Ishikawa (cell line): ENCODE results near the gene TKT.

Experiments
- CEBPB ChIP-seq: IDR thresholded peaks from 2 replicates; pipeline ENCODE4 v1.6.1; 2012
- CREB1 ChIP-seq: IDR thresholded peaks from 2 replicates; pipeline ENCODE4 v1.6.1; 2012; ENCODE audit warnings: low read depth
- EGR1 ChIP-seq: IDR thresholded peaks from 2 replicates; pipeline ENCODE4 v1.6.1; 2012
- EP300 ChIP-seq: IDR thresholded peaks from 2 replicates; pipeline ENCODE4 v1.6.1; 2012; ENCODE audit warnings: borderline replicate concordance
- FOXM1 ChIP-seq: IDR thresholded peaks from 2 replicates; pipeline ENCODE4 v1.6.1; 2012; ENCODE audit warnings: low read depth, borderline replicate concordance
- NFIC ChIP-seq: IDR thresholded peaks from 2 replicates; pipeline ENCODE4 v1.6.1; 2012
- RAD21 ChIP-seq: IDR thresholded peaks from 2 replicates; pipeline ENCODE4 v1.6.1; 2012; ENCODE audit warnings: low read depth
- TAF1 ChIP-seq: IDR thresholded peaks from 2 replicates; pipeline ENCODE4 v1.6.1; 2012; ENCODE audit warnings: low read depth, mild to moderate bottlenecking
- TCF12 ChIP-seq: IDR thresholded peaks from 2 replicates; pipeline ENCODE4 v1.6.1; 2012; ENCODE audit warnings: low read depth
- TEAD4 ChIP-seq: IDR thresholded peaks from 2 replicates; pipeline ENCODE4 v1.6.1; 2012
- USF1 ChIP-seq: IDR thresholded peaks from 2 replicates; pipeline ENCODE4 v1.6.1; 2012
- YY1 ChIP-seq: IDR thresholded peaks from 2 replicates; pipeline ENCODE4 v1.6.1; 2012; ENCODE audit warnings: low read depth
- ZBTB7A ChIP-seq: IDR thresholded peaks from 2 replicates; pipeline ENCODE4 v1.6.1; 2012; ENCODE audit warnings: low read depth
- TF ChIP-seq, protein P1 (sequence below): IDR thresholded peaks from 2 replicates; pipeline ENCODE4 v1.6.1; 2012; ENCODE audit warnings: low read depth, mild to moderate bottlenecking
- TF ChIP-seq, protein P2 (sequence below): IDR thresholded peaks from 2 replicates; pipeline ENCODE4 v1.6.1; 2012

TKT gene

GRCh38 chr3:53230041-53230621 is 25.7 kb downstream of the TKT start:
- no peak for TF ChIP-seq RAD21
- no peak for TF ChIP-seq CREB1
- no peak for TF ChIP-seq YY1
- TF ChIP-seq USF1, result no peak
- no peak for TF ChIP-seq CEBPB
- no peak for TF ChIP-seq EGR1
- TF ChIP-seq, protein P1, sequence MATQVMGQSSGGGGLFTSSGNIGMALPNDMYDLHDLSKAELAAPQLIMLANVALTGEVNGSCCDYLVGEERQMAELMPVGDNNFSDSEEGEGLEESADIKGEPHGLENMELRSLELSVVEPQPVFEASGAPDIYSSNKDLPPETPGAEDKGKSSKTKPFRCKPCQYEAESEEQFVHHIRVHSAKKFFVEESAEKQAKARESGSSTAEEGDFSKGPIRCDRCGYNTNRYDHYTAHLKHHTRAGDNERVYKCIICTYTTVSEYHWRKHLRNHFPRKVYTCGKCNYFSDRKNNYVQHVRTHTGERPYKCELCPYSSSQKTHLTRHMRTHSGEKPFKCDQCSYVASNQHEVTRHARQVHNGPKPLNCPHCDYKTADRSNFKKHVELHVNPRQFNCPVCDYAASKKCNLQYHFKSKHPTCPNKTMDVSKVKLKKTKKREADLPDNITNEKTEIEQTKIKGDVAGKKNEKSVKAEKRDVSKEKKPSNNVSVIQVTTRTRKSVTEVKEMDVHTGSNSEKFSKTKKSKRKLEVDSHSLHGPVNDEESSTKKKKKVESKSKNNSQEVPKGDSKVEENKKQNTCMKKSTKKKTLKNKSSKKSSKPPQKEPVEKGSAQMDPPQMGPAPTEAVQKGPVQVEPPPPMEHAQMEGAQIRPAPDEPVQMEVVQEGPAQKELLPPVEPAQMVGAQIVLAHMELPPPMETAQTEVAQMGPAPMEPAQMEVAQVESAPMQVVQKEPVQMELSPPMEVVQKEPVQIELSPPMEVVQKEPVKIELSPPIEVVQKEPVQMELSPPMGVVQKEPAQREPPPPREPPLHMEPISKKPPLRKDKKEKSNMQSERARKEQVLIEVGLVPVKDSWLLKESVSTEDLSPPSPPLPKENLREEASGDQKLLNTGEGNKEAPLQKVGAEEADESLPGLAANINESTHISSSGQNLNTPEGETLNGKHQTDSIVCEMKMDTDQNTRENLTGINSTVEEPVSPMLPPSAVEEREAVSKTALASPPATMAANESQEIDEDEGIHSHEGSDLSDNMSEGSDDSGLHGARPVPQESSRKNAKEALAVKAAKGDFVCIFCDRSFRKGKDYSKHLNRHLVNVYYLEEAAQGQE, result no peak

DNA sequence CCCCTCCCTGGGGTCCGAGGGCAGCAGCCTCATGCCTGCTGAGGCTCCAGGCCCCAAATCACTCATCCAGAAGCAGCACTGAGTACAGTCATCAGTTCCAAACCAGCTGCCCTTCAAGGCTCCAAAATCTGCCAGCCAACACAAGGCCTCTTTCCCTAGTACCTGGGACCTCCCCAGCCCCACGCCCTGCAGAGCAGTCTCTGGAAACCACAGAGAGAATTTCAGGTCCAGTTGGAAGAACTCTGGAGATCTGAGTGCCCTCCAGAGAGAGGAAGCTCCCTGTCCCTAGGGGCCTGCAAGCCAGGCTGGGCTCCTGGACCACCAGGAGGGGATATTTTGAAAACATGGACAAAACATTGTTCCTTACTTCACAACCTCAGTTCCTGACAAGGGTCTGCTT is 26.2 kb downstream of the TKT start:
- TF ChIP-seq NFIC (no peak), EGR1 (no peak), USF1 (no peak), TAF1 (no peak), FOXM1 (no peak), RAD21 (no peak)
- TF ChIP-seq, protein P2, sequence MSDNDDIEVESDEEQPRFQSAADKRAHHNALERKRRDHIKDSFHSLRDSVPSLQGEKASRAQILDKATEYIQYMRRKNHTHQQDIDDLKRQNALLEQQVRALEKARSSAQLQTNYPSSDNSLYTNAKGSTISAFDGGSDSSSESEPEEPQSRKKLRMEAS, result no peak
- TF ChIP-seq, protein P1, result no peak

DNA sequence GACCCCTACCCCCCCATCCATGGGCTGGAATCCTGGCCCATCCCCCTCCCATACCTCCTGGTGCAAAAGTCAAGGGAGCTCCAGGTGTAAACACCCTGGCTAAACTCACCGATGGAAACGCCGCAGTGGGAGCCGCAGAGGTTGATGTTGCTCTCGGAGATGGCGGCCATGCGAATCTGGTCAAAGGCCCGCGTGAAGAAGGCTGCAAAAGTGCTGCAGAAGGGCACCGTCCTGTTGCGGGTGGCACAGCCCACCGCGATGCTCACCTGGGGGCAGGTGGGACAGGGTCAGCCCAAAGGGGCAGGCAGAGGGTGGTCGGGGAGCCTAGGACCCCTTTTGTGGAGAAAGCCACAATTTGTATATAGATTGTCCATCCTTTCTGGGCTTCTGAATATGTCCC is 26.7 kb downstream of the TKT start:
- no peak for TF ChIP-seq FOXM1
- TF ChIP-seq CEBPB, result no peak
- no peak for TF ChIP-seq EGR1
- no peak for TF ChIP-seq NFIC
- no peak for TF ChIP-seq TAF1
- no peak for TF ChIP-seq TEAD4
- TF ChIP-seq, protein P2, result no peak
- TF ChIP-seq, protein P1, result no peak
- no peak for TF ChIP-seq EP300
- TF ChIP-seq ZBTB7A, result no peak
- no peak for TF ChIP-seq YY1
- TF ChIP-seq USF1, result no peak
- TF ChIP-seq TCF12, result no peak

GRCh38 chr3:53227993-53228885 is 27.6 kb downstream of the TKT start:
- TF ChIP-seq TAF1 (no peak), TEAD4 (no peak), EGR1 (no peak), CEBPB (no peak), ZBTB7A (no peak), FOXM1 (no peak), USF1 (no peak), YY1 (no peak), NFIC (no peak), EP300 (no peak), TCF12 (no peak), RAD21 (no peak), CREB1 (no peak)
- TF ChIP-seq, protein P2, result no peak
- TF ChIP-seq, protein P1, result no peak
